Activated CD8-positive, alpha-beta memory T cell treated with anti-CD3 and anti-CD28 coated beads, Interleukin-2, amount 50 U/mL, for 4 hours (primary cell): ENCODE measurements around the gene RSPH10B.
"Not testable (repeated sequence)": the region's sequence is repeated elsewhere in the genome, so short reads cannot be mapped to it uniquely, and the experiment has no call there.

Experiments used
- DNase-seq: peaks from one replicate; pipeline ENCODE4 v3.0.0-alpha.2; 2020

Gene RSPH10B

GRCh38 chr7:5926263-5926870, 44.1 kb downstream of the RSPH10B start:
- not testable (repeated sequence) for DNase-seq

GRCh38 chr7:5924630-5925029, 45.9 kb downstream of the RSPH10B start:
- DNase-seq = not testable (repeated sequence)

GRCh38 chr7:5924180-5924579, 46.3 kb downstream of the RSPH10B start:
- DNase-seq = not testable (repeated sequence)

GRCh38 chr7:5916529-5916928, 54.0 kb downstream of the RSPH10B start:
- DNase-seq = not testable (repeated sequence)

GRCh38 chr7:5908835-5909234, 61.7 kb downstream of the RSPH10B start:
- not testable (repeated sequence) for DNase-seq

GRCh38 chr7:5904726-5905125, 65.8 kb downstream of the RSPH10B start:
- not testable (repeated sequence) for DNase-seq

GRCh38 chr7:5903002-5903401, 67.5 kb downstream of the RSPH10B start:
- DNase-seq = not testable (repeated sequence)

- peak; percentile 66 for DNase-seq
Observed at GRCh38 chr7:5898480-5899224, 71.8 kb downstream of the RSPH10B start, which contains the start of gene CCZ1. CCZ1 (plus strand) TSS chr7:5898733; CDS start chr7:5898800, 67 bp downstream.

- DNase-seq = not testable (repeated sequence)
Observed at GRCh38 chr7:5897369-5897919, 73.0 kb downstream of the RSPH10B start.

- DNase-seq = no peak
Observed at GRCh38 chr7:5892498-5892897, 78.0 kb downstream of the RSPH10B start.

GRCh38 chr7:5890244-5890643, 80.2 kb downstream of the RSPH10B start:
- not testable (repeated sequence) for DNase-seq

GRCh38 chr7:5888021-5888420, 82.5 kb downstream of the RSPH10B start:
- not testable (repeated sequence) for DNase-seq

- DNase-seq = not testable (repeated sequence)
Observed at GRCh38 chr7:5884431-5884830, 86.1 kb downstream of the RSPH10B start.

GRCh38 chr7:5880106-5880505, 90.4 kb downstream of the RSPH10B start:
- not testable (repeated sequence) for DNase-seq

GRCh38 chr7:5879591-5879990, 90.9 kb downstream of the RSPH10B start:
- DNase-seq = not testable (repeated sequence)
